ENCODE data around the gene KBTBD6. TPM values are rescaled to one million over a fixed set of nuclear protein-coding genes. Genes with fewer than 3 reads are reported as not detected.
"Not testable (repeated sequence)": the region's sequence is repeated elsewhere in the genome, so short reads cannot be mapped to it uniquely, and the experiment has no call there.

KBTBD6 gene, protein sequence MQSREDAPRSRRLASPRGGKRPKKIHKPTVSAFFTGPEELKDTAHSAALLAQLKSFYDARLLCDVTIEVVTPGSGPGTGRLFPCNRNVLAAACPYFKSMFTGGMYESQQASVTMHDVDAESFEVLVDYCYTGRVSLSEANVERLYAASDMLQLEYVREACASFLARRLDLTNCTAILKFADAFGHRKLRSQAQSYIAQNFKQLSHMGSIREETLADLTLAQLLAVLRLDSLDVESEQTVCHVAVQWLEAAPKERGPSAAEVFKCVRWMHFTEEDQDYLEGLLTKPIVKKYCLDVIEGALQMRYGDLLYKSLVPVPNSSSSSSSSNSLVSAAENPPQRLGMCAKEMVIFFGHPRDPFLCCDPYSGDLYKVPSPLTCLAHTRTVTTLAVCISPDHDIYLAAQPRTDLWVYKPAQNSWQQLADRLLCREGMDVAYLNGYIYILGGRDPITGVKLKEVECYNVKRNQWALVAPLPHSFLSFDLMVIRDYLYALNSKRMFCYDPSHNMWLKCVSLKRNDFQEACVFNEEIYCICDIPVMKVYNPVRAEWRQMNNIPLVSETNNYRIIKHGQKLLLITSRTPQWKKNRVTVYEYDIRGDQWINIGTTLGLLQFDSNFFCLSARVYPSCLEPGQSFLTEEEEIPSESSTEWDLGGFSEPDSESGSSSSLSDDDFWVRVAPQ
- 1 to 10 TPM; 1.5 to 2.1 (median 1.7) TPM for polyA plus RNA-seq

DNA sequence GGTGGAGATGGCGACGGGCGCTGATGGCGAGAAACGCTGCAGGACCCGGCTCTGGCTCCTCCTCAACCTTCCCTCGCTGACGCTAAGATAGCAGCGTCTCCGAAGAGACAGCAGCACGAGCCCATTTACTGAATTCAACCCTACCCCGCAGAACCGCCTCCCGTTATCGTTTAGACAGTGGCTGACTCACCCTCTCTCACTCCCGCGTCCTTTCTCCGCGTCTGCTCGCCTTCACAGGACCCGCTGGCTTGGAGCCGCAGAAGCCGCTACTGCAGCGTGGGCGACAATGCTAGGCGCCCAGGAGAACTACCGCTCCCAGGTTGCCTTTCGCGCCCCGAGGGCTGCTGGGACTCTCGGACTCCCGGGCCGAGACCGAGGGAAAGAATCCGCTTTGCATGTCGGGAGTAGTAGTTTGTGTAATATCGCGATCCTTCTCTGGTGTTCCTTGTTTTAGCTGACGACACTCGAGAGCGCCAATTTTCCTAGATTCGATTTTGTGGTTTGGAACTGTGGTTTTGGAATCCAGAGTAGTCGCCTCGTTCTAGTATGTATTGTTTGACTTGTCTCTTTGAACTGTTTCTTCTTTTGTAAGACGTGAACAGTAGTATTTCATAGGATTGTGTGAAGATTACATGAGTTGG lies at the start of gene KBTBD6:
Gene KBTBD6, minus strand, starts transcription at position 291 of the 641 bp plus-strand sequence. CDS start 291 bp downstream, outside the sequence.
- 0 to 1% (median 0%) methylated on average over 45 of the region's 45 CpGs for WGBS, 3 donors
- H3K27ac ChIP-seq (ENCODE audit: low read depth, low read length): peak within 1 kb of the TSS; percentile 64

DNA sequence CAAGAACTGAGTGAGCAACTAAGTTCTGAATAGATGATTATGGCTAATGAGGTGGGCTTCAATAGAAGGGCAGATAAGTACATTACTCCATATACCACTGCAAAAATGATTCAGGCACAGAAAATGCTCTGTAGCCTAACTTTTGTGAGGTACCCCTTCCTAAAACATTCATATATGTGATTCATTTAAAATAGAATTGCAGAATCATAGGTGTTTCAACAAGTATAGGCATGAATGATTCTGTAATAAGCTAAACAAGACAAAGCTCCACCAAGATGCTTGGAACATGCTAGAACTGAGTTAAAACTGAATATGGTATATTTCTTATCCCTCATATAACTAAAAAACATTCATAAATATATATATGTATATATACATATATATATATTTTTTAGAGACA lies 49.6 kb upstream of the KBTBD6 start:
- no peak overlapping the region for H3K27ac ChIP-seq (ENCODE audit: low read depth, low read length)

DNA sequence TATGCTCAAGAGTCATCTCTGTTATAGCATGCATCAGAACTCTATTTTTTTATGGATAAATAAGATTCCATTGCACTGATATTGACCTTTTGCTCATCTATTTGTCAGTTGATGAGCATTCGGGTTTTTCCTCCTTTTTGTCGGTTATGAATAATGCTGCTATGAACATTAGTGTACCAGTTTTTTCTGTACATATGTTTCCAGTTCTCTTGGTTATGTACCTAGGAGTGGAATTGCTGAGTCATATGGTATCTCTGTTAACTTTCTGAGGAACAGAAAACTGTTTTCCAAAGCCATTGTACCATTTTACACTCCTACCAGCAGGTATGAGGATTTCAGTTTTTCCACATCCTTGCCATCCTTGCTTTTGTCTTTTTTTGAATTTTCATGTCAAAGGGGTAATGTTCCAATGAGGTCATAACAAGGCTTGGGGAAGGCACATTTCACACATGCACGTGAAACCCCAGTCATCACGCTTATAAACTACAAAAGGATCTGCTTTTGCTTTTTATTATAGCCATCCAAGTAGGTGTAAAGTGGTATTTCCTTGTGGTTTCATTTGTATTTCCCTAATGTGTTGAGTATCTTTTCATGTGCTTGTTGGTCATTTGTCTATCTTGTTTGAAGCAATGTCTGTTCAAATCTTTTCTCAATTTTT lies 47.1 kb upstream of the KBTBD6 start:
- no peak overlapping the region for H3K27ac ChIP-seq (ENCODE audit: low read depth, low read length)
- WGBS, 3 donors: 74 to 94% (median 88%) methylated on average over 4 of the region's 4 CpGs

DNA sequence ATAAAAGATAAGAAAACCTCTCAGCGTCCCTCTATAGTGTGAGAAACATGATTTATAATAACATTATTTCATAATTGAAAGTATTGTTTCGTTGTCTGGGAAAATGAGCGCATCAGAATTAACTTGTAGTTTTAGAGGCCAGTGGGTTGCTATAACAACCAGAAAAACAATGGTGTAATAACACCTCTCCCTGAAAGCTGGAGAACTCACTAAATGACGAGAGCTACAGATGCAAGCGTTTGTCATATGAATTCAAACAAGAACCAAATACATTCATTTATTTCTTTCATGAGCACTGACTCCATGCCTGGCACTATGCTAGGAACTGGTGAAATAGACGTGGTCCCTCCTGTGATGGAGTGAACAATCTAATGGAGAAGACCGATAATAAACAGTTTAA lies 45.4 kb upstream of the KBTBD6 start:
- 56 to 84% (median 61%) methylated on average over 7 of the region's 7 CpGs for WGBS, 3 donors
- H3K27ac ChIP-seq (ENCODE audit: low read depth, low read length): no peak overlapping the region

DNA sequence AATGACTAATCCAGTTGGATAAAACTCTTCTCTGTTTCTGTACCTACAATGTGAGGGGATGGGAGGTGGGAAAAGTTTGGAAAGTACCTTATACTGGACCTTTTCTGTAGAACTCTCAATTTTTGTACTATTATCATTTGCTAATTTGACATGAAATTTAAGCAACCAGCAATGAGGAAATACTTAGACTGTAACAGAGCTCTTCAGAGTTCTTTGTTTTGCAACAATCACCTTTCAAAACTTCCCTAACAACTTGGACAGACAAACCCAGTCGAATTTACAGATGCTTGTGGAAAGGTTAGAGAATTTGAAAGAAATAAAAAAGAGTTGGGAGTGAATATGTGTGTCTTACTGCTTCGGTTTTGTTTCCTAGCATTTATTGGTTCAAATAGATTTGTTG lies 45.0 kb upstream of the KBTBD6 start:
- no peak overlapping the region for H3K27ac ChIP-seq (ENCODE audit: low read depth, low read length)
- WGBS, 3 donors: 20 to 33% (median 22%) methylated on average over 2 of the region's 2 CpGs

DNA sequence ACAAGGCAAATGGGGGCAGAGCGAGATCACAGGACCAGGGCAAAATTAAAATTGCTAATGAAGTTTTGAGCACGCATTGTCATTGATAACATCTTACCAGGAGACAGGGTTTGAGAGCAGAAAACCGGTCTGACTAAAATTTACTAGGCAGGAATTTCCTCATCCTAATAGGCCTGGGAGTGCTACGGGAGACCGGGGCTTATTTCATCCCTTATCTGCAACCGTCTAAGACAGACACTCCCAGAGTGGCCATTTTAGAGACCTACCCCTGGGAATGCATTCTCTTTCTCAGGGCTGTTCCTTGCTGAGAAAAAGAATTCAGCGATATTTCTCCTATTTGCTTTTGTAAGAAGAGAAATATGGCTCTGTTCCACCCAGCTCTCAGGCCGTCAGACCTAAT lies 43.0 kb upstream of the KBTBD6 start:
- not testable (repeated sequence) for H3K27ac ChIP-seq (ENCODE audit: low read depth, low read length)
- 88 to 93% (median 93%) methylated on average over 8 of the region's 8 CpGs for WGBS, 3 donors

DNA sequence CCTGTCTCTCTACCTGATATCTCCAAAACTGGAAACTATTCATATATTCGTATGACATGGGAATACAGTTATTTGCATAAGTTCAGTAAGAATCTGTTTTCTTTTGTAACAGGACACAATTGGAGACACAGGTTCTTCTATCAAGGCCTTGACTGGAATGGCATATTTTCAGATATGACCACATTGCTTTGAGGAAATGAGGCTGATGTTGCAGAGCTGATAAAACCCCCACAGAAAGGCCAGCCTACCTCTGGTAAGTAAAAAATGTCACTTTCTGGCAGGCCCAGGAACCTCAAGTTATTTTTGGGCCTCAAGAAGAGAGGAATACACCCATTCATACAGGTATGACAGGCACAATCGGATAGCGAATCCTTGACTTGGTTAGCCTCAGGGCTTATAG lies 29.5 kb upstream of the KBTBD6 start:
- H3K27ac ChIP-seq (ENCODE audit: low read depth, low read length): no peak overlapping the region
- 90 to 97% (median 95%) methylated on average over 3 of the region's 3 CpGs for WGBS, 3 donors

DNA sequence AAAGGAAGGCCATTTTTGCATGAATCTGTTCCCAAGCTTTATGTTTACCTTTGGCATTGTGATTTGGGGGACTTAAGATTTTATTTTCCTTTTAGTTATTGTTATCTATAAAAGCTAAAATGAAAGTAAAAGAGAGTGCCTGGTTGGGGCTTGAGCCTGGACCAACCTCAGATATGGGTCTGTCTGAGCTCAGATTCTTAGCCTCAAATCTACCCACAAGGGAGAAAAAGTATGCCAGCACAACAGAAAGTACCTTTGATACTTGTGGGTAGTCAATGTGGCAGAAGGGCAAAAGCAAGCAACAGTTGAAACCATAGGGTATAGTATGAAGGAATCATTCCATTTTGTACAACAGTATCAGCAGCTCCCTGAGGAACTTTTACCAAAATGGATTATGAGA lies 26.6 kb upstream of the KBTBD6 start:
- H3K27ac ChIP-seq (ENCODE audit: low read depth, low read length): no peak overlapping the region

DNA sequence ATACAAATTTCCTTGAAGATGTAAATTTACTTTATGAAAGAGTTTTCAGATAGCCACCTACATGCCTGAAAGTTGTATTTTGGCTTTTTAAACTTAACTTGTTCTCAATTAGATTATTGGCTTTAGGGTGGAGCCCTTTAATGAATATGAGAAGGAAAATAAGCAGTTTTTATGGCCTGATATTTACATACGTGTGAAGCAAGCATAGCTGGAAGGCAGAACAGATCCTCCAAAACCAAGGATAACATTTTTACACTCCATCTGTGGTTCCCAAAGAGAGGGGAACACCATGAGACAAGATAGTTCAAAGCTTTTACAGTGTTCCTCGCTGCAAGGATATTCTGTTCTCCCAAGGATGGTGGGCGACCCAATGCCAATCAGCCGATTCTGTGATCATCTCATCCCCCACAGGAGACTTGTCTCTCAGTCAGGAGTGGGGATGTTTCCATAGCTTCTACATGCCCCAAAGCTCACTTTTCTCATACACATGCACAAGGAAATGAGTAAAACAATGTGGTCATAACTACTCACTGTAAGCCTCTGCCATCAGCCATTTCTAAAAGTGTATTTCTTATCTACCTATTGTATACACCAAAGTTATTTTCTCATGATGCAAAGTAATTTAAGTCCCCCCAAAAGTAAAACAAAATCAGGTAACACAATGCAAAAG lies 24.6 kb upstream of the KBTBD6 start:
- no peak overlapping the region for H3K27ac ChIP-seq (ENCODE audit: low read depth, low read length)
- WGBS, 3 donors: 91 to 100% (median 97%) methylated on average over 4 of the region's 4 CpGs

DNA sequence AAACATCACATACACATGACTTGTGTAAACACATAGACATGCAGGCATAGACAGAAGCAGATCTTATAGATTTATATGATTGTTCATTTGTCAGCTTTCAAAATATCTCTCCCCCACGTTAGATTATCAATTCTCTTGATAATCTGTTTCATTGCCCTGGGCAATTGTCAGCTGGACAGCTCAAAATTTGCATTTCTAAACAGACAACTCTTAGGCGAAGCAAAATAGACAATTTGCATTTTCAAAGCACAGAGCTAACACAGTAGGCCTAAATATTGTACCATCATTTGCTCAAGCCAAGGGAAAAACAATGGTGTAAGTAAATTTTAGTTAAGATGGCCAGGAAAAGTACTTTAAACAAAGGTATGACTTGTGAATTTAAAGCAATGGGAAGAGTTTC lies 24.0 kb upstream of the KBTBD6 start:
- WGBS, 3 donors: 73 to 78% (median 78%) methylated on average over 2 of the region's 2 CpGs
- no peak overlapping the region for H3K27ac ChIP-seq (ENCODE audit: low read depth, low read length)

DNA sequence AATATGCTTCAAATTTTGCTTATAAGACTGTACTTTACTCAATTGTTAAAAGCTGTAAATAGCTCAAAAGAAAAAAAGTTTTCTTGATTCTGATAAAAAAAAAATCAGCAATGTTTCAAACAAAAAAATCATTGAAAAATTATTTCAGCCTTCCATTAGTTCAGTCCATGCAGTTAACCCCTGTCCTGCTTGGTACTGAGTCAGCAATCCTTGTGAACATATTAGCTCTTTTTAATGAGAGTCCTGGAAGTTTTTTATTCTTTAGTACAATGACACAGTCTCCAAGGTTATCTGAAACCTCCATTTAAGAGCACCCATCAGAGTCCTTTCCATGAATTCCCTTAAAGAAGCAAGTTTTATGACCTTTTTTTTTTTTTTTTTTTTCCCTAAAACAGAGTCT lies 21.4 kb upstream of the KBTBD6 start:
- no peak overlapping the region for H3K27ac ChIP-seq (ENCODE audit: low read depth, low read length)

DNA sequence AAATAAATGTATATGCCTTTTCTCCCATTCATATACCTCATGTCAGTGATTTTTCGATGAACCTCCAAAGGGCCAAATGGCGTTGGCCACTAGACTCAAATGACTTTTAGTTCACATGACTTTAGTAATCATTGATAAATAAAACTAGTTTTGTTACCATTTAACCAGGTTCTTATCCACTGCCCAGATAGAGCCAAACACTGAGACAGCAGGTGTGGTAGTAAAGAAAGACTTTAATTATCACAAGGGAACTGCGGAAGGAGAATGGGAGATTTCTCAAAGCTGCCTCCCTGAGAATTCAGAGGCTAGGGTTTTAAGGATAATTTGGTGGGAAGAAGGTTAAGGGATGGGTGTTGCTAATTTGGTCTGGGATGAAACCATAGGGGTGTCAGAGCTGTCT lies 19.4 kb upstream of the KBTBD6 start:
- 98 to 99% (median 98%) methylated on average over 3 of the region's 3 CpGs for WGBS, 3 donors
- no peak overlapping the region for H3K27ac ChIP-seq (ENCODE audit: low read depth, low read length)

DNA sequence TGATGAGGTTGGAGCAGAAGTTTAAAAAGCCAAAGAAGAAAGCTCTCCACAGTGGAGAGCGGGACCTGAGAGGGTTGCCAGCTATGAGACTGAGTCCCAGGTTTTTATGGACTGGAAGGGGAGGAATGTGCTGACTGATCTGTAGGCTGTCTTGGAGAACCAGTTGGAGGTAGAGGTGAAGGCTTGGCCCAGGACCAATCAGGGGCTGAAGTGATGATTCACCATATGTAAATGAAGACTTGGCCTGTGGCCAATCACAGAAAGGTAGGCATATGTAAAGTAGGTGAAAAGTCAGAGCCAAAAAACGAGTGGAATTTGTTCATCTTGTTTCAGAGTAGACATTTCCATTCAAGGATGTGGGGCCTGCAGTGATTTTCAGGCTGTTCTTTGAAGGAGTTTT lies 17.5 kb upstream of the KBTBD6 start:
- 86 to 89% (median 87%) methylated on average over 2 of the region's 2 CpGs for WGBS, 3 donors

DNA sequence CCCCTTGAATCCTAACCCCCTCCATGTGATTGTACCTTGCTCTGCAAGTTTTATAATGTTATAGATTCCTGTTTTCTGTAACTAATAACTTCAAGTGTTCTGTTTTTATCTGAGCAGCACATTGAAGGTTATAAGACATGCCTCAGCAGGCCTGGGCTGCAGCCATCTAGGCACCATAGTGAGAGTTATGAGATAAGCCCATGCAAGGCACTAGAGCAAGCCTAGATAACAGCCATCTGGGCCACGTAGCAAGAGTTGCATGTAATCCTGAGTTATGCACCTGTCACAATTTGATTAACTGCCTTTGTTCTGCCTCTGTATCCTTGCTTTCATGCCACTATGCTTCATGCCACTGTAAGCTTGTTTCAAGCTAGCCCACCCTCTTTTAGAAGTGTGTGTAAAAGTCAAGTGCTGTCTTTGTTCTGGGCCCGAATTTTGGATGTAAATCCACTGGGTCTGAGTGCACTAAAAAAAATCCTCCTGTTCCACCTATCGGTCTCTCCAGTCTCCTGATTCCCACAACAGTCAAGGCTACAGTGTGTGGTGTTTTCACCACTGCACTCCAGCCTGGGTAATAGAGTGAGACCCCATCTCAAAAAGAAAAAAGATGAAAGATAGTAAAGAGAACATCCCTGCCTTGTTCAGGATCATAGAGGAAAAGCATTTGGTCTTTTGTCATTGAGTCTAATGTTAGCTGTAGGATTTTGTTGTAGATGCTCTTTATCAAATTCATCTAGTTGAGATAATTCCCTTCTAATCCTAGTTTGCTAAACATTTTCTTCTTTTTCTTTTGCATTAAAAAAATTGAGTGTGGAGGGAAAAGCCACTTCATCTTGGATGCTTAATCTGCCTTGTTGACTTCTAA lies 16.0 kb upstream of the KBTBD6 start:
- WGBS, 3 donors: 85 to 95% (median 93%) methylated on average over 3 of the region's 3 CpGs

More for the DNA sequence above, 17.5 kb upstream of the KBTBD6 start:
- no peak overlapping the region for H3K27ac ChIP-seq (ENCODE audit: low read depth, low read length)

DNA sequence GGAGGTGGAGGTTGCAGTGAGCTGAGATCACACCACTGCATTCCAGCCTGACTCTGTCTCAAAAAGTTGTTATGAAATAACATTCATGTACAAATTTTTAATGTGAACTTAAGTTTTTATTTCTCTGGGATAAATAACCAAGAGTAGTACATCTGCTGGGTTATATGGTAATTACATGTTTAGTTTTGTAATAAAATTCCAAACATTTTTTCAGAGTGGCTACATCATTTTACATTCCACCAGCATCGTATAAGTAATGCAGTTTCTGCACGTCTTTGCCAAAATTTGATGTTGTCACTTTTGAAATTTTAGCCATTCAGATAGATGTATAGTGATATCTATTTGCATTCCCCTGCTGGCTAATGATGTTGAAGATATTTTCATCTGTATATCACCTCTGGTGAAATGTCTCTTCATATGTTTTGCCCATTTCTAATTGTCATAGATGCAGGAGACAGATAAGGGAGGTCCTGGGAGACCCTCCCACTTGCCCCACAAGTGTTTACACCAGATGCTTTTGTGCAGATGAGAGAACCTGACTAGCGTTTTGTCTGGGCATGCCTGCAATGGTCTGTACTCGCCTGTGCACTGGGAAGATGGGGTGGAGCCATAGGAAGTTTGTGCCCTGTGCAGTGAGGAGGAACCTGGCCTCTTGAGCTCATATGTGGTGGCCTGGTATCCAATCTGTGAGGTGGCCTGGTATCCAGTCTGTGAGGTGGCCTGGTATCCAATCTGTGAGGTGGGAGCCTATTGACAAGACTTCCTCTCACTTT lies 12.7 kb upstream of the KBTBD6 start:
- H3K27ac ChIP-seq (ENCODE audit: low read depth, low read length): no peak overlapping the region
- 74 to 87% (median 84%) methylated on average over 4 of the region's 4 CpGs for WGBS, 3 donors

More for the DNA sequence above, 16.0 kb upstream of the KBTBD6 start:
- no peak overlapping the region for H3K27ac ChIP-seq (ENCODE audit: low read depth, low read length)

DNA sequence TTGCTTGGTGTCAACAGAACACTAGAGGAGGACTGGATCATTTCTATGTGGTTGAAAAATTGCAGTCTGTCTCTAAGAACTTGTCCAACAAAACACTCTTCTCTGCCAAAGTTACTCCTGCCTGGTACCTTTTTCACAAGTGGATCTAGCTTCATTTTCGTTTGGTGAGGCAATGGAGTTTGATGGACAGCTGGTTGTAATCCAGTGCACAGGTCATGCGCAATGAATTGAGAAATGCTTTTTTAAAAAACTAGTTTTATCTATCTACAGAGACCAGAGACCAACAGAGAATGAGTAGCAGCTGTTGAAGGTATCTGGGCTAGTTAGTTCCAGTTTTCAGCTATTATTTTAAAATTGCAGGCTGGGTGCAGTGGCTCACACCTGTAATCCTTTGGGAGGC lies 12.0 kb upstream of the KBTBD6 start:
- 61 to 76% (median 62%) methylated on average over 2 of the region's 2 CpGs for WGBS, 3 donors

More for the DNA sequence above, 12.0 kb upstream of the KBTBD6 start:
- H3K27ac ChIP-seq (ENCODE audit: low read depth, low read length): no peak overlapping the region

Data from adipose tissue (tissue), 3 donors.